SK-N-SH treated with all-trans-retinoic acid at 6 μM for 48 hours (cell line): ENCODE data around the gene ZFYVE1.

Experiments
- ATAC-seq: fragments of 200-7000 bp; cut with Tn5 transposase; 3 replicates; pipeline ENCODE4 v1.9.1; 2020; ENCODE audit warnings: mild to moderate bottlenecking, moderate library complexity
- BACH2 ChIP-seq: fragments of 250-450 bp; sonication (Bioruptor Pico); IDR thresholded peaks from 2 replicates; pipeline ENCODE4 v1.9.0; 2021; ENCODE audit warnings: mild to moderate bottlenecking, borderline replicate concordance
- CSDC2 ChIP-seq: fragments of 250-450 bp; sonication (Bioruptor Pico); IDR thresholded peaks from 2 replicates; pipeline ENCODE4 v1.5.0; 2020; ENCODE audit warnings: mild to moderate bottlenecking, moderate library complexity
- ESRRG ChIP-seq: fragments of 250-450 bp; sonication (Bioruptor Pico); IDR thresholded peaks from 2 replicates; pipeline ENCODE4 v1.6.1; 2021; ENCODE audit warnings: mild to moderate bottlenecking
- GLIS3 ChIP-seq: fragments of 250-450 bp; sonication (Bioruptor Pico); IDR thresholded peaks from 2 replicates; pipeline ENCODE4 v1.5.0; 2020; ENCODE audit warnings: mild to moderate bottlenecking, moderate library complexity
- ISL1 ChIP-seq: fragments of 250-450 bp; sonication (Bioruptor Pico); IDR thresholded peaks from 2 replicates; pipeline ENCODE4 v2.1.2; 2022; ENCODE audit warnings: mild to moderate bottlenecking, moderate library complexity
- OSR1 ChIP-seq: fragments of 250-450 bp; sonication (Bioruptor Pico); IDR thresholded peaks from 2 replicates; pipeline ENCODE4 v1.8.0; 2022; ENCODE audit warnings: moderate library complexity, mild to moderate bottlenecking, inconsistent platforms
- PPARA ChIP-seq: fragments of 250-450 bp; sonication (Bioruptor Pico); IDR thresholded peaks from 2 replicates; pipeline ENCODE4 v1.5.0; 2020; ENCODE audit warnings: mild to moderate bottlenecking, borderline replicate concordance
- RARB ChIP-seq: fragments of 250-450 bp; sonication (Bioruptor Pico); IDR thresholded peaks from 2 replicates; pipeline ENCODE4 v1.8.0; 2021; ENCODE audit warnings: mild to moderate bottlenecking, moderate library complexity
- SNAI2 ChIP-seq: fragments of 250-450 bp; sonication (Bioruptor Pico); IDR thresholded peaks from 2 replicates; pipeline ENCODE4 v1.5.0; 2020; ENCODE audit warnings: mild to moderate bottlenecking, moderate library complexity
- TCF4 ChIP-seq: fragments of 250-450 bp; sonication (Bioruptor Pico); IDR thresholded peaks from 2 replicates; pipeline ENCODE4 v1.8.0; 2021; ENCODE audit warnings: mild to moderate bottlenecking, moderate library complexity, borderline replicate concordance
- TOX ChIP-seq: fragments of 250-450 bp; sonication (Bioruptor Pico); IDR thresholded peaks from 2 replicates; pipeline ENCODE4 v1.8.0; 2021; ENCODE audit warnings: mild to moderate bottlenecking, moderate library complexity, borderline replicate concordance
- ZC3H10 ChIP-seq: fragments of 250-450 bp; sonication (Bioruptor Pico); IDR thresholded peaks from 2 replicates; pipeline ENCODE4 v1.5.1; 2021; ENCODE audit warnings: mild to moderate bottlenecking, moderate library complexity
- ZFP3 ChIP-seq: fragments of 250-450 bp; sonication (Bioruptor Pico); IDR thresholded peaks from 2 replicates; pipeline ENCODE4 v1.5.0; 2020; ENCODE audit warnings: mild to moderate bottlenecking, moderate library complexity
- ZFP30 ChIP-seq: fragments of 450-650 bp; formaldehyde crosslinking; IDR thresholded peaks from 2 replicates; pipeline ENCODE4 v1.5.0; 2022; ENCODE audit warnings: mild to moderate bottlenecking, moderate library complexity
- ZNF565 ChIP-seq: fragments of 450-650 bp; formaldehyde crosslinking; conservative IDR thresholded peaks from 2 replicates; pipeline ENCODE4 v1.5.0; 2020; ENCODE audit warnings: low read depth, mild to moderate bottlenecking, moderate library complexity
- ZNF70 ChIP-seq: fragments of 450-650 bp; formaldehyde crosslinking; IDR thresholded peaks from 2 replicates; pipeline ENCODE4 v1.5.0; 2020; ENCODE audit warnings: mild to moderate bottlenecking, moderate library complexity
- ZNF8 ChIP-seq: fragments of 450-650 bp; formaldehyde crosslinking; IDR thresholded peaks from 2 replicates; pipeline ENCODE4 v1.5.0; 2020; ENCODE audit warnings: mild to moderate bottlenecking, moderate library complexity
- TF ChIP-seq, protein P1 (sequence below): fragments of 250-450 bp; sonication (Bioruptor Pico); IDR thresholded peaks from 2 replicates; pipeline ENCODE4 v1.5.0; 2020; ENCODE audit warnings: mild to moderate bottlenecking, moderate library complexity
- TF ChIP-seq, protein P2 (sequence below): fragments of 250-450 bp; sonication (Bioruptor Pico); IDR thresholded peaks from 2 replicates; pipeline ENCODE4 v1.8.0; 2021; ENCODE audit warnings: low read depth, mild to moderate bottlenecking, moderate library complexity, borderline replicate concordance
- TF ChIP-seq, protein P3 (sequence below): fragments of 250-450 bp; sonication (Bioruptor Pico); IDR thresholded peaks from 2 replicates; pipeline ENCODE4 v1.8.0; 2020; ENCODE audit warnings: mild to moderate bottlenecking, moderate library complexity, borderline replicate concordance
- TF ChIP-seq, protein P4 (sequence below): fragments of 250-450 bp; sonication (Bioruptor Pico); IDR thresholded peaks from 2 replicates; pipeline ENCODE4 v1.5.1; 2021; ENCODE audit warnings: mild to moderate bottlenecking, moderate library complexity
- TF ChIP-seq, protein P5 (sequence below): fragments of 250-450 bp; sonication (Bioruptor Pico); IDR thresholded peaks from 2 replicates; pipeline ENCODE4 v1.5.1; 2020; ENCODE audit warnings: low read depth, mild to moderate bottlenecking, moderate library complexity

The ZFYVE1 gene

DNA sequence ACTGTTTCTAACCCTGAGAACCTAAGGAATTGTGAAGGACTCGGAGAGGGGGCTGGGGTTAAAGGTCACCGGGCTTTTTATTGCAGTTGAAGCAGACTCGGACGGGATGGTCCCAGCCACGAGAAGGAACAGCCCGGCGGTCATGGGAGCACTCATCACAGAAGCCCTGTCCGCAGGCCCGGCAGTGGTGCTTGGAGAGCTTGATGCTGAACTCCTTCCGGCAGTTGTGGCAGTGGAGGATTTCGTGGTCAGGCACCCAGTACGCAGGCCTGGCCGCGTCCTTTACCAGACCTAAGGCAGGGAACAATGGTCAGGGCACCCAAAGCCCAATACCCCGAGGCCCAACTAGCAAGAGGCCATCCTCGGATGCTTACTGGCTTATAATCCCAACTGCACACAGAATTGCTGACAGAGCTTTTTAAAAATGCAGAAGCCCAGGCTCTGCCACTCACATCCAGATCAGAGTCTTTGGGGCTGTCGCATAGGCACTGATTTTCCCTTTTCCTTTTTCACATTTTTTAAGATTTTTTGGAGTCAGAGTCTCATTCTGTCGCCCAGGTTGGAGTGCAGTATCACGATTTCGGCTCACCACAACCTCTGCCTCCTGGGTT, 56.0 kb downstream of the ZFYVE1 start:
- TF ChIP-seq, protein P1, sequence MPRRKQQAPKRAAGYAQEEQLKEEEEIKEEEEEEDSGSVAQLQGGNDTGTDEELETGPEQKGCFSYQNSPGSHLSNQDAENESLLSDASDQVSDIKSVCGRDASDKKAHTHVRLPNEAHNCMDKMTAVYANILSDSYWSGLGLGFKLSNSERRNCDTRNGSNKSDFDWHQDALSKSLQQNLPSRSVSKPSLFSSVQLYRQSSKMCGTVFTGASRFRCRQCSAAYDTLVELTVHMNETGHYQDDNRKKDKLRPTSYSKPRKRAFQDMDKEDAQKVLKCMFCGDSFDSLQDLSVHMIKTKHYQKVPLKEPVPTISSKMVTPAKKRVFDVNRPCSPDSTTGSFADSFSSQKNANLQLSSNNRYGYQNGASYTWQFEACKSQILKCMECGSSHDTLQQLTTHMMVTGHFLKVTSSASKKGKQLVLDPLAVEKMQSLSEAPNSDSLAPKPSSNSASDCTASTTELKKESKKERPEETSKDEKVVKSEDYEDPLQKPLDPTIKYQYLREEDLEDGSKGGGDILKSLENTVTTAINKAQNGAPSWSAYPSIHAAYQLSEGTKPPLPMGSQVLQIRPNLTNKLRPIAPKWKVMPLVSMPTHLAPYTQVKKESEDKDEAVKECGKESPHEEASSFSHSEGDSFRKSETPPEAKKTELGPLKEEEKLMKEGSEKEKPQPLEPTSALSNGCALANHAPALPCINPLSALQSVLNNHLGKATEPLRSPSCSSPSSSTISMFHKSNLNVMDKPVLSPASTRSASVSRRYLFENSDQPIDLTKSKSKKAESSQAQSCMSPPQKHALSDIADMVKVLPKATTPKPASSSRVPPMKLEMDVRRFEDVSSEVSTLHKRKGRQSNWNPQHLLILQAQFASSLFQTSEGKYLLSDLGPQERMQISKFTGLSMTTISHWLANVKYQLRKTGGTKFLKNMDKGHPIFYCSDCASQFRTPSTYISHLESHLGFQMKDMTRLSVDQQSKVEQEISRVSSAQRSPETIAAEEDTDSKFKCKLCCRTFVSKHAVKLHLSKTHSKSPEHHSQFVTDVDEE (CRISPR knock-in tag): no peak
- TF ChIP-seq, protein P2, sequence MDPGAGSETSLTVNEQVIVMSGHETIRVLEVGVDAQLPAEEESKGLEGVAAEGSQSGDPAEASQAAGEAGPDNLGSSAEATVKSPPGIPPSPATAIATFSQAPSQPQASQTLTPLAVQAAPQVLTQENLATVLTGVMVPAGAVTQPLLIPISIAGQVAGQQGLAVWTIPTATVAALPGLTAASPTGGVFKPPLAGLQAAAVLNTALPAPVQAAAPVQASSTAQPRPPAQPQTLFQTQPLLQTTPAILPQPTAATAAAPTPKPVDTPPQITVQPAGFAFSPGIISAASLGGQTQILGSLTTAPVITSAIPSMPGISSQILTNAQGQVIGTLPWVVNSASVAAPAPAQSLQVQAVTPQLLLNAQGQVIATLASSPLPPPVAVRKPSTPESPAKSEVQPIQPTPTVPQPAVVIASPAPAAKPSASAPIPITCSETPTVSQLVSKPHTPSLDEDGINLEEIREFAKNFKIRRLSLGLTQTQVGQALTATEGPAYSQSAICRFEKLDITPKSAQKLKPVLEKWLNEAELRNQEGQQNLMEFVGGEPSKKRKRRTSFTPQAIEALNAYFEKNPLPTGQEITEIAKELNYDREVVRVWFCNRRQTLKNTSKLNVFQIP (CRISPR knock-in tag): no peak
- TF ChIP-seq ZFP3 (no peak), ZNF8 (CRISPR knock-in tag) (no peak), OSR1 (CRISPR knock-in tag) (no peak), TOX (CRISPR knock-in tag) (no peak), CSDC2 (no peak), SNAI2 (no peak), TCF4 (no peak), GLIS3 (CRISPR knock-in tag) (no peak), ZC3H10 (no peak), ZNF565 (CRISPR knock-in tag) (no peak), PPARA (CRISPR knock-in tag) (no peak), ESRRG (no peak), ISL1 (CRISPR knock-in tag) (no peak), ZFP30 (CRISPR knock-in tag) (no peak)
- TF ChIP-seq, protein P3, sequence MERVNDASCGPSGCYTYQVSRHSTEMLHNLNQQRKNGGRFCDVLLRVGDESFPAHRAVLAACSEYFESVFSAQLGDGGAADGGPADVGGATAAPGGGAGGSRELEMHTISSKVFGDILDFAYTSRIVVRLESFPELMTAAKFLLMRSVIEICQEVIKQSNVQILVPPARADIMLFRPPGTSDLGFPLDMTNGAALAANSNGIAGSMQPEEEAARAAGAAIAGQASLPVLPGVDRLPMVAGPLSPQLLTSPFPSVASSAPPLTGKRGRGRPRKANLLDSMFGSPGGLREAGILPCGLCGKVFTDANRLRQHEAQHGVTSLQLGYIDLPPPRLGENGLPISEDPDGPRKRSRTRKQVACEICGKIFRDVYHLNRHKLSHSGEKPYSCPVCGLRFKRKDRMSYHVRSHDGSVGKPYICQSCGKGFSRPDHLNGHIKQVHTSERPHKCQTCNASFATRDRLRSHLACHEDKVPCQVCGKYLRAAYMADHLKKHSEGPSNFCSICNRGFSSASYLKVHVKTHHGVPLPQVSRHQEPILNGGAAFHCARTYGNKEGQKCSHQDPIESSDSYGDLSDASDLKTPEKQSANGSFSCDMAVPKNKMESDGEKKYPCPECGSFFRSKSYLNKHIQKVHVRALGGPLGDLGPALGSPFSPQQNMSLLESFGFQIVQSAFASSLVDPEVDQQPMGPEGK (CRISPR knock-in tag): no peak
- TF ChIP-seq, protein P4, sequence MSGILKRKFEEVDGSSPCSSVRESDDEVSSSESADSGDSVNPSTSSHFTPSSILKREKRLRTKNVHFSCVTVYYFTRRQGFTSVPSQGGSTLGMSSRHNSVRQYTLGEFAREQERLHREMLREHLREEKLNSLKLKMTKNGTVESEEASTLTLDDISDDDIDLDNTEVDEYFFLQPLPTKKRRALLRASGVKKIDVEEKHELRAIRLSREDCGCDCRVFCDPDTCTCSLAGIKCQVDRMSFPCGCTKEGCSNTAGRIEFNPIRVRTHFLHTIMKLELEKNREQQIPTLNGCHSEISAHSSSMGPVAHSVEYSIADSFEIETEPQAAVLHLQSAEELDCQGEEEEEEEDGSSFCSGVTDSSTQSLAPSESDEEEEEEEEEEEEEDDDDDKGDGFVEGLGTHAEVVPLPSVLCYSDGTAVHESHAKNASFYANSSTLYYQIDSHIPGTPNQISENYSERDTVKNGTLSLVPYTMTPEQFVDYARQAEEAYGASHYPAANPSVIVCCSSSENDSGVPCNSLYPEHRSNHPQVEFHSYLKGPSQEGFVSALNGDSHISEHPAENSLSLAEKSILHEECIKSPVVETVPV (CRISPR knock-in tag): no peak
- TF ChIP-seq, protein P5, sequence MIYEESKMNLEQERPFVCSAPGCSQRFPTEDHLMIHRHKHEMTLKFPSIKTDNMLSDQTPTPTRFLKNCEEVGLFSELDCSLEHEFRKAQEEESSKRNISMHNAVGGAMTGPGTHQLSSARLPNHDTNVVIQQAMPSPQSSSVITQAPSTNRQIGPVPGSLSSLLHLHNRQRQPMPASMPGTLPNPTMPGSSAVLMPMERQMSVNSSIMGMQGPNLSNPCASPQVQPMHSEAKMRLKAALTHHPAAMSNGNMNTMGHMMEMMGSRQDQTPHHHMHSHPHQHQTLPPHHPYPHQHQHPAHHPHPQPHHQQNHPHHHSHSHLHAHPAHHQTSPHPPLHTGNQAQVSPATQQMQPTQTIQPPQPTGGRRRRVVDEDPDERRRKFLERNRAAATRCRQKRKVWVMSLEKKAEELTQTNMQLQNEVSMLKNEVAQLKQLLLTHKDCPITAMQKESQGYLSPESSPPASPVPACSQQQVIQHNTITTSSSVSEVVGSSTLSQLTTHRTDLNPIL: no peak
- no peak for ATAC-seq

DNA sequence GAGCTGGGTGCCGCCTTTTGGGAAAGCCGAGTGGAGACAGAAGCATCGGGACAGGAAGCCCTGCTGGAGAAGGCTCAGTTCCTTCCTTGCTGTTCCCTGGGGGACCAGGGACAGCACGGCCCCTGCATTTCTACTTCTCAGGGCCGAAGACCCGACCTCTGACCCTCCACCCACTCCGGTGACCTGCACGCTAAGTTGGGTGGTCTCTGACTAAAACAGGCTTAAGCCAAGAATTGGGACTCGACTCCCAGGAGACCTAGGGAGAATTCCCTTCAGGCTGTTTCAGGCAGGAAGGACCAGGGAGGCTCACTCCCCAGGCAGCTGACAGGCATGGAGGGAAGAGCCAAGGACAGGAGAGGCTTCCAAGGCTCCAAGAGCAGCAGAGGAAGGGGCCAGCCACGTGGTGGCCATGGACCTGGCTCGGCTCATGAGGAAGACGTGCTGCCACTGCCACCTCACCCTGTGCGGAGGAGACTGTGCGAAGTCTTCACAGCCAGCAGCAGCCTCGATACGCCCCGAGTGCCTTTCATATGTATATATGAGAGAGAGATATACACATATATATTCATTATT, 56.8 kb downstream of the ZFYVE1 start:
- ATAC-seq: no peak
- no peak for TF ChIP-seq SNAI2
- TF ChIP-seq BACH2: no peak
- TF ChIP-seq ZC3H10: no peak
- no peak for TF ChIP-seq PPARA (CRISPR knock-in tag)
- TF ChIP-seq, protein P3 (CRISPR knock-in tag): no peak
- TF ChIP-seq TOX (CRISPR knock-in tag): no peak
- no peak for TF ChIP-seq ZNF70 (CRISPR knock-in tag)
- no peak for TF ChIP-seq ISL1 (CRISPR knock-in tag)
- TF ChIP-seq, protein P4 (CRISPR knock-in tag): no peak
- no peak for TF ChIP-seq TCF4
- no peak for TF ChIP-seq RARB
